Activated CD4-positive, alpha-beta memory T cell treated with anti-CD3 and anti-CD28 coated beads, Interleukin-2, amount 10 ng/mL, durations not matched to agents 7 days and 5 days (primary cell): ENCODE data around the gene USP6NL. TPM values are rescaled to one million over a fixed set of nuclear protein-coding genes. Genes with fewer than 3 reads are reported as not detected.

Source experiments
- CTCF ChIA-PET: fragments of 350-600 bp; sonication (Branson Sonifier 250); formaldehyde crosslinking; loops from one replicate; lab custom pipeline; 2021; ENCODE audit warnings: antibody characterized with exemption, inconsistent platforms; lab: Charles Lee
- POLR2A ChIA-PET: fragments of 350-600 bp; sonication (Branson Sonifier 250); formaldehyde crosslinking; loops from one replicate; lab custom pipeline; 2021; ENCODE audit warnings: antibody characterized with exemption; lab: Charles Lee
- DNase-seq: peaks from one replicate; pipeline ENCODE4 v3.0.0-alpha.2; 2020
- H3K27ac Mint-ChIP-seq: one replicate; pipeline ENCODE4 v1.8.0; 2021; ENCODE audit warnings: mild to moderate bottlenecking, mixed read lengths
- H3K27me3 Mint-ChIP-seq: one replicate; pipeline ENCODE4 v1.8.0; 2021; ENCODE audit warnings: mixed read lengths
- H3K36me3 Mint-ChIP-seq: one replicate; pipeline ENCODE4 v1.8.0; 2021; ENCODE audit warnings: low read depth, mixed read lengths
- H3K4me1 Mint-ChIP-seq: one replicate; pipeline ENCODE4 v1.8.0; 2021; ENCODE audit warnings: mixed read lengths
- H3K4me3 Mint-ChIP-seq: one replicate; pipeline ENCODE4 v1.8.0; 2021; ENCODE audit warnings: mild to moderate bottlenecking, mixed read lengths
- H3K9me3 Mint-ChIP-seq: one replicate; pipeline ENCODE4 v1.8.0; 2021; ENCODE audit warnings: mixed read lengths
- total RNA-seq, 2 experiments: library from RNA; stranded (reverse); gene quantifications; one replicate each; pipeline ENCODE4 v1.2.3, GENCODE V29; 2021

The USP6NL gene
- total RNA-seq, 2 experiments from 2014 or later: 0.80 to 0.83 TPM

GRCh38 chr10:11435581-11435981, 175.9 kb downstream of the USP6NL start:
- no peaks in the 10 kb centered on the region for H3K36me3 Mint-ChIP-seq
- H3K9me3 Mint-ChIP-seq: no peaks in the 10 kb centered on the region
- CTCF ChIA-PET: interaction anchor here (0.6 kb wide), 1 partner anchor 48 kb away, joined by 3 read pairs; no protein-coding TSS in a partner anchor
- H3K27me3 Mint-ChIP-seq: peaks cover 4% of the 10 kb centered on the region
- H3K4me1 Mint-ChIP-seq: peaks cover 14% of the 10 kb centered on the region
- no peak overlapping the region for H3K27ac Mint-ChIP-seq
- POLR2A ChIA-PET: no interaction called here
- H3K4me3 Mint-ChIP-seq: no peak overlapping the region
- no peak for DNase-seq

DNA sequence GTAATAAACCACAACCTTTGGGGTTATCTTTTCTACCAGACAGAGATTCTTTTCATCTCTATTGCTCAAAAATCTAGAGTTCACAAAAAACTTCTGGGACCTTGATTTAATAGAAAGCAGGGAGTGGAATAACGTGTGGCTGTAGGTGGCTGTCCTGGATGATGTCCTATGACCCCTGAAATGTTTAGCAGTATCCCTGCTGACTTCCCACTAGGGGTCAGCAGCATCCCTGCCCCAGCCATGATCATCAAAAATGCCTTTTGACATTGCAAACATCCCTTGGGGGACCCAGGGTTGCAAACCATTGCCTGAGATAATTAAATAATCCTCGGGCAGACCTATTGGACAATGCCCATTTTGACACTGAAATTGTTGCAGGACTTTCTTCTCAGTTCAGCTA, 177.1 kb downstream of the USP6NL start:
- Mint-ChIP-seq H3K27me3 (peaks cover 4% of the 10 kb centered on the region), H3K9me3 (peaks cover under 1% of the 10 kb centered on the region), H3K4me3 (no peak overlapping the region), H3K27ac (no peak overlapping the region), H3K4me1 (peaks cover 3% of the 10 kb centered on the region), H3K36me3 (no peaks in the 10 kb centered on the region)
- ChIA-PET CTCF (no interaction called here), POLR2A (no interaction called here)
- DNase-seq: no peak

DNA sequence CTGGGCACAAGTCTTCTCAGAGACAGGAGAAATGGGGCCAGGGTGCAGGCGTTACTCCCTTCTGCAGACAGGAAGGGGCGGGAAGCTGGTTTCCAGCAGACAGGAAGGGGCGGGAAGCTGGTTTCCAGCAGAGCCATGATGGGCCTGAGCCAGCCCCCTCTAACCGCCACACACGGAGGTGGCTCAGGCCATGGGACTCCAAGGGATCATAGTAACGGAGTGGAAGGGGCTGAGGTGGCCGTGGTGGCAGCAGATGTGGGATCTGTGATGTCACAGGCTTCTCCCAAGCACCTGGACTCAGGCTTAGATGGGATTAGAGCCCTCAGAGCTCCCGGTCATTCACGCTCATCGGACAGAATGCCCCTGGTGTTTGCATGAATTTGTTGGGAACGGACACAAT, 177.8 kb downstream of the USP6NL start:
- peaks cover 3% of the 10 kb centered on the region for H3K9me3 Mint-ChIP-seq
- no peaks in the 10 kb centered on the region for H3K36me3 Mint-ChIP-seq
- CTCF ChIA-PET: no interaction called here
- no peak overlapping the region for H3K27ac Mint-ChIP-seq
- POLR2A ChIA-PET: no interaction called here
- no peak for DNase-seq
- H3K4me1 Mint-ChIP-seq: no peaks in the 10 kb centered on the region
- no peak overlapping the region for H3K4me3 Mint-ChIP-seq
- peaks cover 4% of the 10 kb centered on the region for H3K27me3 Mint-ChIP-seq

DNA sequence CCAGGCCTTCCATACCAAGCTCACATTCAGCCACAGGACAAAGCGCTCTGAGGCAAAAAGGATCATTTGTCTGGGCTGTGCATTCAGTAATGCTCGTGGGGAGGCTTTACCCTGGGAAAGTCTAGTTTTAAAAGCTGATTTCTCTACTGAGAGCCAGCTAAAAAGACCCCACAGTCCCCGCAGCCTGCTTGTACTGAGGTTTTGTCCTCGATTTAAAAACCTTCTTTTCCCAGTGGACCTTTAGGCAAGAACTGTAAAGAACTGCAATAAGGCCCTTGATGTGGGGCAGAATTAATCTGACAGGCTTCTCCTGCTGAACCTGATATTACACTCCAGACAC, 180.3 kb downstream of the USP6NL start:
- Mint-ChIP-seq H3K9me3 (peaks cover 8% of the 10 kb centered on the region), H3K4me3 (no peak overlapping the region), H3K27ac (no peak overlapping the region), H3K4me1 (no peaks in the 10 kb centered on the region), H3K27me3 (peaks cover 4% of the 10 kb centered on the region), H3K36me3 (peaks cover 2% of the 10 kb centered on the region)
- ChIA-PET CTCF (no interaction called here), POLR2A (no interaction called here)
- DNase-seq: no peak

DNA sequence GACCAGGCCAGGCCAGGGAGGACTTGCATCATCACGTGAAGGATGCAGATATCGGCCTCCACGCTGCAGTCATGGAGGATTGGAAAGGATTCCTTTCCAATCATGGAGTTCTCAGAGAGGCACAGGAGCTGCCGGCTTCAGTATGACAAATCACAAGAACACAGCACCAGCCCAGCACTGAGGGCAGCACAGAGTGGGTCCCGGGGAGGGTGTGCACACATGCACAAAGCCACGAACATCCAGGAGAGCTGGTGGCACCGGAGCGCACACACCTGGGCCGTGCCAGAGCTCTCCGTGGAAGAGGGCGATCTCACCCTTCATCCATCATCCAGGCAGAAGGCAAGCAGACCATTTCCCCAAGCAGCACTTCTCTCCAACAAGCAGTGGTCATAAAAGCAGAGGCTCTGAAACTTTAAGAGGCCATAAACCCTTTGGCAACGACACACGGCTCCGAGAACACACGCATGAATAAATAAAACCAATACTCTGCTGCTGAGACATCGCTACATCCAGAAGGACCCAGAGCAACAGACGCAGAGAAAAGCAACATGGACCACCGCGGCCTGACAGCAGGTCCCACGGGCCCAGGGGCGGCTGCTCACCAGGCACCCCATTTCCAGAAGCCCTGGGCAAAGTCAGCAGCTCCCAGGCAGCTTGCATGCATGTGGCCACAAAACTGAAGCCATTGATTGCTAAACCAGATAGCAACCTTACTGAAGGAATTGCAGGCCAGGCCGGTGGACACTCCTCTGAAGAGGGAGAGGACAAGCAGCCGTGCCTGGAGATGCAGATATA, 180.8 kb downstream of the USP6NL start:
- CTCF ChIA-PET: no interaction called here
- POLR2A ChIA-PET: no interaction called here
- peaks cover 4% of the 10 kb centered on the region for H3K27me3 Mint-ChIP-seq

GRCh38 chr10:11429439-11430052, 181.9 kb downstream of the USP6NL start:
- H3K4me1 Mint-ChIP-seq: peaks cover 6% of the 10 kb centered on the region
- ChIA-PET POLR2A (no interaction called here), CTCF (no interaction called here)
- H3K4me3 Mint-ChIP-seq: no peak overlapping the region
- peaks cover 14% of the 10 kb centered on the region for H3K9me3 Mint-ChIP-seq
- H3K36me3 Mint-ChIP-seq: peaks cover 6% of the 10 kb centered on the region
- H3K27ac Mint-ChIP-seq: no peak overlapping the region
- H3K27me3 Mint-ChIP-seq: peaks cover 3% of the 10 kb centered on the region
- no peak for DNase-seq

More for the DNA sequence above, 180.8 kb downstream of the USP6NL start:
- Mint-ChIP-seq H3K4me1 (peaks cover 3% of the 10 kb centered on the region), H3K36me3 (peaks cover 6% of the 10 kb centered on the region), H3K27ac (no peak overlapping the region), H3K4me3 (no peak overlapping the region), H3K9me3 (peaks cover 14% of the 10 kb centered on the region)
- no peak for DNase-seq

- peaks cover 6% of the 10 kb centered on the region for H3K36me3 Mint-ChIP-seq
- H3K4me1 Mint-ChIP-seq: peaks cover 6% of the 10 kb centered on the region
- ChIA-PET POLR2A (no interaction called here), CTCF (no interaction called here)
- no peak overlapping the region for H3K4me3 Mint-ChIP-seq
- no peak overlapping the region for H3K27ac Mint-ChIP-seq
- DNase-seq: no peak
- peaks cover under 1% of the 10 kb centered on the region for H3K27me3 Mint-ChIP-seq
- peaks cover 20% of the 10 kb centered on the region for H3K9me3 Mint-ChIP-seq
Measured at GRCh38 chr10:11425676-11426075, 185.8 kb downstream of the USP6NL start.

DNA sequence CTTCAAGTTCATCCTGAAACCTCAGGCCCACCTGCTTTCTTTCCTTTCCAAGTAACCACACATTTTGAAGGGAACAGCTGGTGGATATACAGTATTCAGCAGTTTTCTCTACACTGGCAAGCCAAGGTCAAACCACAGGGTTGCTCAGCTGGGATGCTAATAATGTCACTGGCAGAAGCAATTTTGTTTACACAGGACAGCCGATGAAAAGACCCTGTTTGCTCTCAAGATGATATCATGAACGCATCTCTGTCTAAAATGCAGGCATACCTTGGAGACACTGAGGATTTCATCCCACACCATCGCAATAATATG, 186.2 kb downstream of the USP6NL start:
- Mint-ChIP-seq H3K4me1 (peaks cover 6% of the 10 kb centered on the region), H3K9me3 (peaks cover 20% of the 10 kb centered on the region), H3K36me3 (peaks cover 6% of the 10 kb centered on the region), H3K4me3 (no peak overlapping the region), H3K27ac (no peak overlapping the region), H3K27me3 (peaks cover 2% of the 10 kb centered on the region)
- CTCF ChIA-PET: no interaction called here
- no peak for DNase-seq
- POLR2A ChIA-PET: no interaction called here

GRCh38 chr10:11424456-11425295, 186.8 kb downstream of the USP6NL start:
- Mint-ChIP-seq H3K4me1 (peaks cover 6% of the 10 kb centered on the region), H3K4me3 (no peak overlapping the region), H3K27ac (no peak overlapping the region), H3K36me3 (peaks cover 6% of the 10 kb centered on the region), H3K27me3 (peaks cover 5% of the 10 kb centered on the region), H3K9me3 (peaks cover 23% of the 10 kb centered on the region)
- CTCF ChIA-PET: interaction anchor here (1.2 kb wide), 1 partner anchor 27 kb away, joined by 4 read pairs; no protein-coding TSS in a partner anchor
- POLR2A ChIA-PET: interaction anchor here (1.0 kb wide), 1 partner anchor 18 kb away, joined by 3 read pairs; no protein-coding TSS in a partner anchor
- DNase-seq: no peak

- Mint-ChIP-seq H3K4me1 (no peaks in the 10 kb centered on the region), H3K36me3 (no peaks in the 10 kb centered on the region), H3K27me3 (peaks cover 9% of the 10 kb centered on the region), H3K4me3 (no peak overlapping the region), H3K9me3 (peaks cover 24% of the 10 kb centered on the region), H3K27ac (no peak overlapping the region)
- no peak for DNase-seq
- CTCF ChIA-PET: no interaction called here
- POLR2A ChIA-PET: no interaction called here
Measured at GRCh38 chr10:11416974-11417373, 194.5 kb downstream of the USP6NL start.

GRCh38 chr10:11415095-11415494, 196.4 kb downstream of the USP6NL start:
- no peak for DNase-seq
- CTCF ChIA-PET: interaction anchor here (0.9 kb wide), 1 partner anchor 83 kb away, joined by 4 read pairs; no protein-coding TSS in a partner anchor
- Mint-ChIP-seq H3K4me3 (no peak overlapping the region), H3K36me3 (no peaks in the 10 kb centered on the region), H3K9me3 (peaks cover 16% of the 10 kb centered on the region), H3K27me3 (peaks cover 8% of the 10 kb centered on the region), H3K27ac (no peak overlapping the region), H3K4me1 (no peaks in the 10 kb centered on the region)
- POLR2A ChIA-PET: no interaction called here

GRCh38 chr10:11414314-11415038, 197.0 kb downstream of the USP6NL start:
- no peaks in the 10 kb centered on the region for H3K4me1 Mint-ChIP-seq
- H3K36me3 Mint-ChIP-seq: no peaks in the 10 kb centered on the region
- POLR2A ChIA-PET: no interaction called here
- DNase-seq: no peak
- peaks cover 15% of the 10 kb centered on the region for H3K9me3 Mint-ChIP-seq
- CTCF ChIA-PET: interaction anchor here (0.9 to 1.0 kb wide), 2 partner anchors 84 to 432 kb away, joined by 3 to 4 read pairs; no protein-coding TSS in a partner anchor
- H3K27ac Mint-ChIP-seq: no peak overlapping the region
- no peak overlapping the region for H3K4me3 Mint-ChIP-seq
- peaks cover 8% of the 10 kb centered on the region for H3K27me3 Mint-ChIP-seq
